GM12801 (cell line): ENCODE measurements around the gene ATAD2B.

ENCODE experiments used
- CTCF ChIP-seq: IDR thresholded peaks from one replicate; pipeline ENCODE4 v1.5.1; 2011; ENCODE audit warnings: control low read depth; ENCODE audit not compliant: insufficient read length; ENCODE audit errors: extremely low read depth

The ATAD2B gene

DNA sequence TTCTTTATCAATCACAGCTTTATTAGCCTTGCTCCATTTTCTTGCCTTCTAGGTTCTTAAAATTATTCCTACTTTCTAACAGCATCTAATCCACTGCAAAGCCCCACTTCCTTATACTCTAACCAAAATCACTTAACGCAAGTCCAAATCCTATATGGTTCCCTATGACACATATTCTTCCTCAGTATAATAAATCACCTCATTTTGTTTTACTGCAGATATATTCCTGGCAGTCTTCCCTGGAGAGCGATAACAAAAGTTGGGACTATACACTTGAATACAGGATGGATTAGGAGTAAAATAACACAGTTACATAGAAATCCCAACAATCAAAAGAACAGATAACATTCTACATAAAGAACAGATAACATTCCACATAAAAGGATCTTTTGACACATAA, 144.8 kb downstream of the ATAD2B start:
- TF ChIP-seq CTCF = no peak

GRCh38 chr2:23777826-23778225, 149.1 kb downstream of the ATAD2B start:
- no peak for TF ChIP-seq CTCF

- TF ChIP-seq CTCF = no peak
Measured at GRCh38 chr2:23776021-23776420, 150.9 kb downstream of the ATAD2B start.

- no peak for TF ChIP-seq CTCF
Measured at GRCh38 chr2:23772684-23773083, 154.2 kb downstream of the ATAD2B start.

DNA sequence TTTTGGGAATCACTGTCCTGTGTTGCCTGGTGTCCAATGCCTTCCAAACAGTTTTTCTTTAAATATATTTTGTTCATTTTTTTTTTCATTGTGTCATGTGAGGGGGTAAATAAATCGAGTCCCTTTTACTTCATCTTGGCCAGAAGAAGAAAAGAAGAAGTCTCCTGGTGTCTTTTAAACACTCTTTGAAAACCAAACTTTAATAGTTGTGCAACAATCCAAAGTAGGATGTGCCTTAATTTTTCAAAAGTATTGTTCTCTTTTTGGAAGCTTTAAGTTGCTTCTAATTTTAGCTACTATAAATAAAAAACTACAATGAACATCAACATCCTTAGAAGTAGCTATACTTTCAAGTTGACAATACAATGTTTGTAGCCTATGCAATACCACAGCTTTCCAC, 154.9 kb downstream of the ATAD2B start:
- TF ChIP-seq CTCF = no peak

DNA sequence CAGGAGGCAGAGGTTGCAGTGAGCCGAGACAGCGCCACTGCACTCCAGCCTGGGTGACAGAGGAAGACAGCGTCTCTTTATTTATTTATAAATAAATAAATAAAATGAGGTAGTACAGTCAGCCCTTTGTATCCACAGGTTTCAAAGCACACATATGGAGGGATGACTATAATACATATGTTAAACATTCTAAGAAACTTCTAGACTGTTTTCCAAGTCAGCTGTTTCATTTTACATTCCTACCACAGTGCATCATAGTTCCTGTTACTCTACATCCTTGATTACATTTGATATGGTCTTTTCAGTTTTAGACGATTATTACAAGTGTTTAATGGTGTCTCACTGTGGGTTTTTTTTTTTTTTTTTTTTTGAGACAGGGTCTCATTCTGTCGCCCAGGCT, 157.6 kb downstream of the ATAD2B start:
- TF ChIP-seq CTCF = no peak

DNA sequence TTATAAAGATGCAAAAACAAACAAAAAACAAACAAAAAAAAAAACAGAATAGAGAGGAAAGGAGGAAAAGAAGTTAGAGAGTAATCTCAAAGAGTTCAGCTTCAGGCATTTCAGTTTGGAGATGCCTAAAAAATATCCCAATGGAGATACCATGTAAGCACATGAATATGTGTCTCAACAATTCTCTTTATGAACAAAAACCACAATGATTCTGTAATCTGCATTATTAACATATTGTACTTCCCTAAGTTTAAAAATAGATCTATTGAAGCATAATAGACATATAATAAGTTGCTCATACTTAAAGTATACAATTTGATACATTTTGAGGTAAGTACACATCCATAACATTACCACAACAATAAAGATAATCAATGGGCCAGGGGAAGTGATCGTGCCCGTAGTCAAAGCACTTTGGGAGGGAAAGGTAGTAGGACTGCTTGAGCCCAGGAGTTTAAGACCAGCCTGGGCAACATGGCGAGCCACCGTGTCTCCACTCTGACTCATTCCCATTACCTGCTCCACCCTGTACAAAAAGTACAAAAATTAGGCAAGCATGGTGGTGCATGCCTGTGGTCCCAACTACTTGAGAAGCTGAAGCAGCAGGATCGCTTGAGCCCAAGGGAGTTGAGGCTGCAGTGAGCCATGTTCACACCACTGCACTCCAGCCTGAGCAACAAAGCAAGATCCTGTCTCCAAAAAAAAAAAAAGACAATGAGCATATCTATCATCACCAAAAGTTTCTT, 158.9 kb downstream of the ATAD2B start:
- no peak for TF ChIP-seq CTCF

DNA sequence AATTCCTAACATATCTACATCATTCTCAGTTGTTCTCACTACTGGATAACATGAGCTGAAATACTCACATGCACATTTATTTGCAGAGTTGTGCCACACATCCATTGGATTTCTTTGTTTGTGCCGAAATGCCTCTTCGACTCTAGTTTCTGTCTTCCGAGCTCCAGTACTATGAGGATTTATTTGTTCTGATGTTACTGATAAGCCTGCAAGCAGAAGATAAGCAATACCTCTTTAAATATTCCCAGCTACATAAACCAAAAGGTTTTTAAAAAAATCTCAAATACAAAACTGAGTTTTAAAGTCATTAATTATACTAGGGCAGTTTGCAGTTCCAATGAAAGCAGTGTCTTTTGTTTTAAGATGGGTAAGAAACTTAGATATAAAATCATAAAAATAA, 164.8 kb downstream of the ATAD2B start:
- TF ChIP-seq CTCF = no peak
